Measurements from ENCODE around the gene FA2H.

Gene FA2H

GRCh38 chr16:74721716-74722115 is 52.9 kb downstream of the FA2H start:
- DNase-seq: no peak

GRCh38 chr16:74720579-74720978 is 54.0 kb downstream of the FA2H start:
- no peak for DNase-seq

GRCh38 chr16:74718741-74719610 is 55.6 kb downstream of the FA2H start:
- DNase-seq: no peak

- DNase-seq: no peak
These were observed 56.5 kb downstream of the FA2H start for GRCh38 chr16:74718140-74718539.

- no peak for DNase-seq
These were observed 57.3 kb downstream of the FA2H start for GRCh38 chr16:74717367-74717766.

GRCh38 chr16:74716355-74716754 is 58.3 kb downstream of the FA2H start:
- no peak for DNase-seq

GRCh38 chr16:74713876-74714275 is 60.7 kb downstream of the FA2H start:
- DNase-seq: no peak

- no peak for DNase-seq
These were observed 61.3 kb downstream of the FA2H start for GRCh38 chr16:74713325-74713724.

- DNase-seq: no peak
These were observed 62.7 kb downstream of the FA2H start for GRCh38 chr16:74711938-74712337.

GRCh38 chr16:74710401-74710800 is 64.2 kb downstream of the FA2H start:
- no peak for DNase-seq

- peak; percentile 63 for DNase-seq
These were observed 65.2 kb downstream of the FA2H start for GRCh38 chr16:74709441-74709877.

- peak; percentile 50 for DNase-seq
These were observed 74.0 kb downstream of the FA2H start, which contains the start of gene MLKL for GRCh38 chr16:74700438-74701225. Gene MLKL, minus strand, starts transcription at chr16:74700862. Its CDS starts 5,105 bp downstream, at chr16:74695757.

GRCh38 chr16:74700116-74700437 is 74.5 kb downstream of the FA2H start:
- DNase-seq: no peak

- DNase-seq: no peak
These were observed 75.0 kb downstream of the FA2H start for GRCh38 chr16:74699666-74700065.

- DNase-seq: no peak
These were observed 76.4 kb downstream of the FA2H start for GRCh38 chr16:74698222-74698621.

GRCh38 chr16:74695450-74696422 is 78.9 kb downstream of the FA2H start:
- DNase-seq: peak; percentile 15

GRCh38 chr16:74691093-74691855 is 83.3 kb downstream of the FA2H start:
- no peak for DNase-seq

GRCh38 chr16:74682556-74682955 is 92.1 kb downstream of the FA2H start:
- DNase-seq: no peak

GRCh38 chr16:74680681-74681080 is 93.9 kb downstream of the FA2H start:
- DNase-seq: no peak

- DNase-seq: no peak
These were observed 94.6 kb downstream of the FA2H start for GRCh38 chr16:74679983-74680382.

GRCh38 chr16:74677868-74678267 is 96.8 kb downstream of the FA2H start:
- no peak for DNase-seq

GRCh38 chr16:74673876-74674275 is 100.7 kb downstream of the FA2H start:
- no peak for DNase-seq
